GM12873 (cell line): Measurements from ENCODE around the gene UPF1.

Source experiments
- CTCF ChIP-seq: IDR thresholded peaks from 2 replicates; pipeline ENCODE4 v1.5.1; 2012; ENCODE audit warnings: low read depth, mild to moderate bottlenecking, moderate library complexity, low read length, control low read depth; ENCODE audit not compliant: insufficient read depth; ENCODE audit errors: missing control alignments

UPF1 gene

GRCh38 chr19:18863843-18864362, 32.1 kb downstream of the UPF1 start:
- TF ChIP-seq CTCF, result no peak

- TF ChIP-seq CTCF, result no peak
These were observed 33.6 kb downstream of the UPF1 start for GRCh38 chr19:18865106-18865972.

- peak; percentile 89 for TF ChIP-seq CTCF
These were observed 34.4 kb downstream of the UPF1 start for GRCh38 chr19:18865973-18866799.

- no peak for TF ChIP-seq CTCF
These were observed 35.0 kb downstream of the UPF1 start for GRCh38 chr19:18866800-18867123.

- TF ChIP-seq CTCF, result no peak
These were observed 35.4 kb downstream of the UPF1 start for GRCh38 chr19:18867199-18867598.

- TF ChIP-seq CTCF, result no peak
These were observed 36.0 kb downstream of the UPF1 start for GRCh38 chr19:18867751-18868150.

- no peak for TF ChIP-seq CTCF
These were observed 36.7 kb downstream of the UPF1 start for GRCh38 chr19:18868380-18869022.
